Measurements from ENCODE around the gene PYCARD. TPM values are rescaled to one million over a fixed set of nuclear protein-coding genes. Genes with fewer than 3 reads are reported as not detected.
A peak's percentile ranks its signal among the peaks of the same experiment; 100 is the strongest.

Gene PYCARD
- total RNA-seq, 1 experiment from 2014 or later = 37.5 TPM

- Histone ChIP-seq H2BK120ac (ENCODE audit: low read depth, low read length, poor library complexity, severe bottlenecking) (no peak overlapping the region), H2BK12ac (ENCODE audit: insufficient read length, low read depth, low read length) (no peak overlapping the region), H3K14ac (ENCODE audit: insufficient read depth, low read length) (no peak overlapping the region), H3K9ac (ENCODE audit: extremely low read depth, insufficient read length, low read length) (no peak overlapping the region), H4K8ac (replicated peaks; ENCODE audit: insufficient read length, low read depth, low read length) (no peak overlapping the region), H2AK5ac (ENCODE audit: insufficient read length, low read length) (no peak overlapping the region), H2BK5ac (ENCODE audit: insufficient read length, low read length) (no peak overlapping the region), H3K9me3 (ENCODE audit: control insufficient read depth, low read depth, low read length) (no peaks in the 10 kb centered on the region), H3K79me1 (ENCODE audit: insufficient read depth, low read depth, low read length, poor library complexity, severe bottlenecking) (no peaks in the 10 kb centered on the region), H2BK15ac (ENCODE audit: low read depth, low read length) (no peak overlapping the region), H4K5ac (ENCODE audit: insufficient read length, low read depth, low read length) (no peak overlapping the region), H4K20me1 (ENCODE audit: control insufficient read depth, insufficient read depth, insufficient read length) (no peaks in the 10 kb centered on the region), H3K56ac (ENCODE audit: insufficient read length, low read depth, low read length) (no peak overlapping the region), H3K27ac (ENCODE audit: insufficient read length, low read depth, low read length) (no peak overlapping the region), H3K4ac (ENCODE audit: low read depth, low read length) (no peak overlapping the region), H3K23me2 (ENCODE audit: insufficient read length, low read depth, low read length, poor library complexity, severe bottlenecking) (peaks cover 2% of the 10 kb centered on the region), H3T11ph (ENCODE audit: low read length) (no peak overlapping the region), H3K23ac (ENCODE audit: insufficient read length, low read depth, low read length) (no peak overlapping the region), H3K27me3 (ENCODE audit: insufficient read depth, low read length) (no peaks in the 10 kb centered on the region), H3K4me2 (ENCODE audit: insufficient read depth, insufficient read length, low read length) (no peak overlapping the region), H3K4me1 (ENCODE audit: insufficient read depth, low read length) (peaks cover 3% of the 10 kb centered on the region; the same call in 1 of the 2 replicates), H3K18ac (ENCODE audit: insufficient read length, low read depth, low read length) (no peak overlapping the region), H4K91ac (ENCODE audit: insufficient read length, low read depth, low read length) (no peak overlapping the region), H2AFZ (ENCODE audit: low read length) (no peak overlapping the region), H2BK20ac (ENCODE audit: low read depth, low read length, poor library complexity, severe bottlenecking) (no peak overlapping the region), H3K79me2 (ENCODE audit: insufficient read depth, low read length) (no peaks in the 10 kb centered on the region)
- Mint-ChIP-seq H3K36me3 (ENCODE audit: insufficient read depth in 1 of 3, low read depth in 3 of 3) (no peaks in the 10 kb centered on the region), H3K4me1 (peaks cover 25 to 26% of the 10 kb centered on the region in 2 experiments), H3K27me3 (ENCODE audit: low read depth) (no peaks in the 10 kb centered on the region), H3K9me3 (no peaks in the 10 kb centered on the region; a peak in 1 of 5 replicates), H3K4me3 (no peak overlapping the region), H3K27ac (peak overlapping the region in 1 of 3 experiments; percentile 49; a peak in 1 of 7 replicates)
- DNase-seq = no peak
- WGBS (ENCODE audit: extremely low coverage, insufficient read length, low lambda C conversion rate) = no CpG with 5 or more reads among the region's 6 CpGs
- TF ChIP-seq, protein P1, sequence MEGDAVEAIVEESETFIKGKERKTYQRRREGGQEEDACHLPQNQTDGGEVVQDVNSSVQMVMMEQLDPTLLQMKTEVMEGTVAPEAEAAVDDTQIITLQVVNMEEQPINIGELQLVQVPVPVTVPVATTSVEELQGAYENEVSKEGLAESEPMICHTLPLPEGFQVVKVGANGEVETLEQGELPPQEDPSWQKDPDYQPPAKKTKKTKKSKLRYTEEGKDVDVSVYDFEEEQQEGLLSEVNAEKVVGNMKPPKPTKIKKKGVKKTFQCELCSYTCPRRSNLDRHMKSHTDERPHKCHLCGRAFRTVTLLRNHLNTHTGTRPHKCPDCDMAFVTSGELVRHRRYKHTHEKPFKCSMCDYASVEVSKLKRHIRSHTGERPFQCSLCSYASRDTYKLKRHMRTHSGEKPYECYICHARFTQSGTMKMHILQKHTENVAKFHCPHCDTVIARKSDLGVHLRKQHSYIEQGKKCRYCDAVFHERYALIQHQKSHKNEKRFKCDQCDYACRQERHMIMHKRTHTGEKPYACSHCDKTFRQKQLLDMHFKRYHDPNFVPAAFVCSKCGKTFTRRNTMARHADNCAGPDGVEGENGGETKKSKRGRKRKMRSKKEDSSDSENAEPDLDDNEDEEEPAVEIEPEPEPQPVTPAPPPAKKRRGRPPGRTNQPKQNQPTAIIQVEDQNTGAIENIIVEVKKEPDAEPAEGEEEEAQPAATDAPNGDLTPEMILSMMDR (conservative IDR thresholded peaks at IDR 0.05) = no peak
These were observed 39.6 kb upstream of the PYCARD start for GRCh38 chr16:31242206-31242605.

Measured in H9 (cell line).